OCI-LY7 (cell line): ENCODE results near the gene ING4.

Experiments
- EZH2phosphoT487 ChIP-seq: fragments of 200-600 bp; sonication (generic); IDR thresholded peaks from 2 replicates; pipeline ENCODE4 v1.6.1; 2018; ENCODE audit warnings: low read depth, borderline replicate concordance, mild to moderate bottlenecking, mixed run types, antibody characterized with exemption, low read length, moderate library complexity, mixed read lengths
- TF ChIP-seq, protein P1 (sequence below): fragments of 200-600 bp; sonication (generic); conservative IDR thresholded peaks from 2 replicates; pipeline ENCODE4 v1.5.1; 2014; ENCODE audit warnings: mild to moderate bottlenecking, antibody characterized with exemption, low read length, moderate library complexity, mixed read lengths

DNA sequence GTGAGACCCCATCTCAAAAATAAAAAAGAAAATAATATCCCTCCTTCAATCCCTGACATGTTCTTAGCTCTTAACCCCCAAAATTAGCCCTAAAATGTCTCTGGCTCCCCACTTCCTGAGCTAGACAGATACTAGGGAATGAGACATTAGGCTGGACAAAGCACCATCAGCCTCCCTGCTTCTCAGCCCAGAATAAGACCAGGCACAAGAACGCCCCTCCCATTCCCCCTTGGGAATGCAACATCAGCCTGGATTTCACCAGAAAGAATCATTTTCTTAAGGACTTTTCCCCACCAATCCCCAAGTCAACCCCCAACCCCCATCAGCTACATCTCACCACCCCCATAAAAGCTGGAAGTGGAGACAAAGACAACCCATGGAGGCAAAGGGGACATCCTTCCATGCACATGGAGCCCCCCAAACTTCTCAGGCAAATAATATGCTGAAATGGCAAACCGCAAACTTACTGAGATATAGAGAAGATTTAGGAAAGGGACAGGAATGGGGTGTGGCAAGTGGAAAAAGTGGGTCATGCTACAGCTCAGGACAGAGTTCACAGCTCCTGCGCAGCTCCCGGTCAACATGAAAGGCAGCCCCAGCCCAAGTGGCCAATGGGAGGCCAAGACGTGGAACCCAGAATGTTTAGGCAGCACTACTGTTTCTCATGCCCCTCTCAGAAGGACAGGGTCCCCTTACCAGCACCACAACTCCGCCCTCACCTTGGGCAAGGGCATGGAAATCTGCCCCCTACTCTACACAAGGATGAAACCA is 58.5 kb downstream of the ING4 start:
- TF ChIP-seq, protein P1, sequence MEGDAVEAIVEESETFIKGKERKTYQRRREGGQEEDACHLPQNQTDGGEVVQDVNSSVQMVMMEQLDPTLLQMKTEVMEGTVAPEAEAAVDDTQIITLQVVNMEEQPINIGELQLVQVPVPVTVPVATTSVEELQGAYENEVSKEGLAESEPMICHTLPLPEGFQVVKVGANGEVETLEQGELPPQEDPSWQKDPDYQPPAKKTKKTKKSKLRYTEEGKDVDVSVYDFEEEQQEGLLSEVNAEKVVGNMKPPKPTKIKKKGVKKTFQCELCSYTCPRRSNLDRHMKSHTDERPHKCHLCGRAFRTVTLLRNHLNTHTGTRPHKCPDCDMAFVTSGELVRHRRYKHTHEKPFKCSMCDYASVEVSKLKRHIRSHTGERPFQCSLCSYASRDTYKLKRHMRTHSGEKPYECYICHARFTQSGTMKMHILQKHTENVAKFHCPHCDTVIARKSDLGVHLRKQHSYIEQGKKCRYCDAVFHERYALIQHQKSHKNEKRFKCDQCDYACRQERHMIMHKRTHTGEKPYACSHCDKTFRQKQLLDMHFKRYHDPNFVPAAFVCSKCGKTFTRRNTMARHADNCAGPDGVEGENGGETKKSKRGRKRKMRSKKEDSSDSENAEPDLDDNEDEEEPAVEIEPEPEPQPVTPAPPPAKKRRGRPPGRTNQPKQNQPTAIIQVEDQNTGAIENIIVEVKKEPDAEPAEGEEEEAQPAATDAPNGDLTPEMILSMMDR: no peak
- no peak for TF ChIP-seq EZH2phosphoT487
